Thyroid gland (tissue), 4 donors: ENCODE data around the gene CYP2S1.

Source experiments
- POLR2A ChIP-seq, 2 donors: fragments of 450-650 bp; IDR thresholded peaks; one replicate each; pipeline ENCODE4 v1.6.1; 2017; ENCODE audit warnings: antibody characterized with exemption in 2 of 2, mild to moderate bottlenecking in 2 of 2, moderate library complexity in 1 of 2
- TF ChIP-seq, protein P1 (sequence below), 6 experiments: fragments of 200-600 bp in 3 of 6; fragments of 450-650 bp in 3 of 6; sonication (generic) in 3 of 6; IDR thresholded peaks; one replicate each; pipeline ENCODE4 v1.5.1; 2016 to 2019; ENCODE audit warnings: antibody characterized with exemption in 6 of 6, mild to moderate bottlenecking in 2 of 6, inconsistent platforms in 1 of 6, moderate library complexity in 1 of 6

DNA sequence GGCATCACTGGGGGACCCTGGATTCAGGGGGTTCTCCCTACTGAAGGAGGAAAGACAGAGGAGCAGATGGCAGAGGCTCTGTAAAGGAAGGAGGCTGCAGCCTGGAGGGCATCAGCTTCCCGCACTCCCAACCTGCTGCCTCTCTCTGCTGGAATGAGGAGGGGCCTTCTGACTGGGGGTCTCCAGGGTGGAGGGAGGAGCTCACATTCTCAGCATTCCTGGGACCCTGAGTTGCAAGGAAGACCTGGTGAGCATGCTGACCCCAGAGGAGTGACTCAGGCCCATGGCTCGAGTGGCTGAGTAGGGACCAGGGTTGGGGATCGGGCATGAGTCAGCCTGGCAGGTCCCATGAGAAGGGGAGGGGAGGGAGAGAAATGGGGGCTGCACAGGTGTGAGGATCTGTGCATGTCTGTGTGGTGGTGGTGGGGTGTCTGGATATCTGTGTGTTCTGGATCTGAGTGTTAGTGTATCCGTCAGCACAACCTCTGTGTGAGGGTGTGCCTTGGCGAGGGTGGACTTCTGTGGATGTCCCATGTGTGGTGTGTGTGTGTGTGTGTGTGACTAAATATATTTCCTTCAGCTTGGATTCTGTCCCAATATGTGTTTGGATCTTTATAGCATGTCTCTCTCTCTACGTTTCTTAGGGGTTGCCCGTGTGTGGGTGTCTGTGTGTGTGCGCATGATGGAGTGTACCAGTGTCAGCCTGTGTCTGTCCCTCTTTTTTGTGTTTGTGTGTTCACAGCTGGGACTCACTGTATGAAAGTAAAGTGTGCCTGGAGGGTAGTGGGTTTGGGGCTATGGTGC is 30.6 kb downstream of the CYP2S1 start:
- TF ChIP-seq, protein P1, sequence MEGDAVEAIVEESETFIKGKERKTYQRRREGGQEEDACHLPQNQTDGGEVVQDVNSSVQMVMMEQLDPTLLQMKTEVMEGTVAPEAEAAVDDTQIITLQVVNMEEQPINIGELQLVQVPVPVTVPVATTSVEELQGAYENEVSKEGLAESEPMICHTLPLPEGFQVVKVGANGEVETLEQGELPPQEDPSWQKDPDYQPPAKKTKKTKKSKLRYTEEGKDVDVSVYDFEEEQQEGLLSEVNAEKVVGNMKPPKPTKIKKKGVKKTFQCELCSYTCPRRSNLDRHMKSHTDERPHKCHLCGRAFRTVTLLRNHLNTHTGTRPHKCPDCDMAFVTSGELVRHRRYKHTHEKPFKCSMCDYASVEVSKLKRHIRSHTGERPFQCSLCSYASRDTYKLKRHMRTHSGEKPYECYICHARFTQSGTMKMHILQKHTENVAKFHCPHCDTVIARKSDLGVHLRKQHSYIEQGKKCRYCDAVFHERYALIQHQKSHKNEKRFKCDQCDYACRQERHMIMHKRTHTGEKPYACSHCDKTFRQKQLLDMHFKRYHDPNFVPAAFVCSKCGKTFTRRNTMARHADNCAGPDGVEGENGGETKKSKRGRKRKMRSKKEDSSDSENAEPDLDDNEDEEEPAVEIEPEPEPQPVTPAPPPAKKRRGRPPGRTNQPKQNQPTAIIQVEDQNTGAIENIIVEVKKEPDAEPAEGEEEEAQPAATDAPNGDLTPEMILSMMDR (IDR thresholded peaks at IDR 0.05): no peak
- TF ChIP-seq POLR2A (IDR thresholded peaks at IDR 0.05): no peak
